Esophagus squamous epithelium (tissue), 5 donors: Measurements from ENCODE around the gene SPECC1L. TPM values are rescaled to one million over a fixed set of nuclear protein-coding genes. Genes with fewer than 3 reads are reported as not detected.

Source experiments
- DNase-seq: peaks from one replicate; lab custom pipeline; 2025; lab: John Stamatoyannopoulos, UW
- H3K27ac ChIP-seq, 4 donors: fragments of 200-600 bp; sonication (generic); one replicate each; pipeline ENCODE4 v1.5.1; 2016 to 2019; ENCODE audit warnings: mild to moderate bottlenecking in 1 of 4
- H3K27me3 ChIP-seq, 4 donors: fragments of 200-600 bp; sonication (generic); 1 replicate in 3 of 4; 2 replicates in 1 of 4; pipeline versions ENCODE4 v1.5.1 to v1.6.0; 2017 to 2021; ENCODE audit warnings: antibody characterized with exemption in 1 of 4
- H3K36me3 ChIP-seq, 3 donors: fragments of 200-600 bp; sonication (generic); one replicate each; pipeline ENCODE4 v1.5.1; 2016 to 2019
- H3K4me1 ChIP-seq, 3 donors: fragments of 200-600 bp; sonication (generic); one replicate each; pipeline ENCODE4 v1.5.1; 2017 to 2019
- H3K4me3 ChIP-seq, 4 donors: fragments of 200-600 bp; sonication (generic); 1 replicate in 3 of 4; 2 replicates in 1 of 4; pipeline ENCODE4 v1.5.1; 2016 to 2019; ENCODE audit warnings: mild to moderate bottlenecking in 2 of 4, moderate library complexity in 1 of 4
- H3K9me3 ChIP-seq, 3 donors: fragments of 200-600 bp; sonication (generic); one replicate each; pipeline ENCODE4 v1.5.1; 2016 to 2019
- CTCF ChIP-seq, 6 experiments: fragments of 450-650 bp in 4 of 6; fragments of 200-600 bp in 2 of 6; sonication (generic) in 2 of 6; IDR thresholded peaks; one replicate each; pipeline ENCODE4 v1.5.1; 2016 to 2019; ENCODE audit warnings: antibody characterized with exemption in 6 of 6, mild to moderate bottlenecking in 4 of 6, moderate library complexity in 4 of 6
- POLR2A ChIP-seq, 4 donors: fragments of 450-650 bp; IDR thresholded peaks; one replicate each; pipeline ENCODE4 v1.6.1; 2017; ENCODE audit warnings: antibody characterized with exemption in 4 of 4, mild to moderate bottlenecking in 4 of 4, moderate library complexity in 3 of 4
- WGBS, 2 donors: methylation state at CpG; one replicate each; pipeline ENCODE4 v1.1.5; 2018; 5-methylcytosine and 5-hydroxymethylcytosine counted together
- intact Hi-C: fragments of 100-400 bp; cut with DNase I; formaldehyde crosslinking; loops from one replicate; pipeline ENCODE4 v1.15.0; 2022
- total RNA-seq, 4 donors: library from RNA; depleted of rRNA; stranded (reverse); fragments of >200 nt; gene quantifications; one replicate each; pipeline ENCODE4 v1.1.0, GENCODE V29; 2016
- donor health status: DM: yes; HTN: yes; CAD: no.

The SPECC1L gene
- total RNA-seq, 4 donors from 2014 or later, result 21.4 to 31.9 (median 27.7) TPM

GRCh38 chr22:24444729-24445466, 174.3 kb downstream of the SPECC1L start:
- TF ChIP-seq CTCF (IDR thresholded peaks at IDR 0.05) (no peak), POLR2A (IDR thresholded peaks at IDR 0.05) (no peak)
- DNase-seq, result no peak
- no peak overlapping the region for H3K27ac ChIP-seq
- H3K36me3 ChIP-seq, result peaks cover 0 to 9% (median 0%) of the 10 kb centered on the region in 3 donors
- 80 to 100% methylated on average over 1 to 9 of the region's 12 CpGs for WGBS, 2 donors
- no peaks in the 10 kb centered on the region for H3K27me3 ChIP-seq
- intact Hi-C loops, result no loop called here
- H3K4me3 ChIP-seq, result no peak overlapping the region
- H3K4me1 ChIP-seq, result peaks cover 0 to 6% (median 0%) of the 10 kb centered on the region in 3 donors
- no peaks in the 10 kb centered on the region for H3K9me3 ChIP-seq

GRCh38 chr22:24445481-24446259, 175.0 kb downstream of the SPECC1L start:
- DNase-seq, result no peak
- Histone ChIP-seq H3K4me1 (peaks cover 0 to 4% (median 0%) of the 10 kb centered on the region in 3 donors), H3K9me3 (no peaks in the 10 kb centered on the region), H3K4me3 (no peak overlapping the region), H3K36me3 (peaks cover 0 to 9% (median 0%) of the 10 kb centered on the region in 3 donors), H3K27me3 (no peaks in the 10 kb centered on the region), H3K27ac (no peak overlapping the region)
- intact Hi-C loops, result no loop called here
- WGBS, 2 donors, result 60 to 83% methylated on average over 3 to 6 of the region's 11 CpGs
- TF ChIP-seq POLR2A (IDR thresholded peaks at IDR 0.05), result no peak
- no peak for TF ChIP-seq CTCF (IDR thresholded peaks at IDR 0.05)

- 81 to 89% methylated on average over 3 of the region's 3 CpGs for WGBS, 2 donors
- intact Hi-C loops, result no loop called here
- Histone ChIP-seq H3K36me3 (peaks cover 0 to 5% (median 0%) of the 10 kb centered on the region in 3 donors), H3K4me3 (no peak overlapping the region), H3K9me3 (peaks cover 0 to 1% (median under 1%) of the 10 kb centered on the region in 3 donors), H3K4me1 (no peaks in the 10 kb centered on the region), H3K27me3 (no peaks in the 10 kb centered on the region), H3K27ac (no peak overlapping the region)
- DNase-seq, result no peak
- no peak for TF ChIP-seq CTCF (IDR thresholded peaks at IDR 0.05)
- TF ChIP-seq POLR2A (IDR thresholded peaks at IDR 0.05), result no peak
Observed at GRCh38 chr22:24446260-24446611, 175.6 kb downstream of the SPECC1L start.

GRCh38 chr22:24450610-24451009, 180.0 kb downstream of the SPECC1L start:
- H3K4me3 ChIP-seq, result no peak overlapping the region
- H3K27ac ChIP-seq, result no peak overlapping the region
- no peak for DNase-seq
- 61 to 67% methylated on average over 1 of the region's 1 CpG for WGBS, 2 donors
- H3K36me3 ChIP-seq, result no peaks in the 10 kb centered on the region
- intact Hi-C loops, result no loop called here
- no peaks in the 10 kb centered on the region for H3K4me1 ChIP-seq
- no peak for TF ChIP-seq POLR2A (IDR thresholded peaks at IDR 0.05)
- TF ChIP-seq CTCF (IDR thresholded peaks at IDR 0.05), result no peak
- H3K9me3 ChIP-seq, result peaks cover 0 to 3% (median 3%) of the 10 kb centered on the region in 3 donors
- no peaks in the 10 kb centered on the region for H3K27me3 ChIP-seq

GRCh38 chr22:24451162-24451561, 180.5 kb downstream of the SPECC1L start:
- intact Hi-C loops, result no loop called here
- Histone ChIP-seq H3K27me3 (no peaks in the 10 kb centered on the region), H3K4me1 (no peaks in the 10 kb centered on the region), H3K9me3 (peaks cover 0 to 3% (median 3%) of the 10 kb centered on the region in 3 donors), H3K36me3 (no peaks in the 10 kb centered on the region), H3K4me3 (no peak overlapping the region), H3K27ac (no peak overlapping the region)
- TF ChIP-seq POLR2A (IDR thresholded peaks at IDR 0.05) (no peak), CTCF (IDR thresholded peaks at IDR 0.05) (no peak)
- DNase-seq, result no peak
